Left cardiac atrium (tissue), 4 donors: ENCODE results near the gene TICAM1. TPM values are rescaled to one million over a fixed set of nuclear protein-coding genes. Genes with fewer than 3 reads are reported as not detected.
"Not testable (repeated sequence)": the region's sequence is repeated elsewhere in the genome, so short reads cannot be mapped to it uniquely, and the experiment has no call there.

Source experiments
- ATAC-seq, 2 donors: fragments of 200-7000 bp; cut with Tn5 transposase; one replicate each; pipeline ENCODE4 v1.9.1; 2020; ENCODE audit warnings: mild to moderate bottlenecking in 2 of 2, moderate library complexity in 2 of 2
- DNase-seq: peaks from one replicate; pipeline ENCODE4 v3.0.0-alpha.2; 2020
- intact Hi-C, 2 donors: fragments of 100-400 bp; cut with DNase I; formaldehyde crosslinking; loops; one replicate each; pipeline versions ENCODE4 v1.14.1 to v1.15.1; 2022 to 2023
- total RNA-seq, 2 donors: library from RNA; stranded (reverse); fragmentation: NEBNext Ultra II Directional; extraction: Animal tissue kit (Norgen Biotek cat#: 25700); gene quantifications; one replicate each; pipeline ENCODE4 v1.2.1, GENCODE V29; 2021
- donor health status: DM: no; HTN: yes; CAD: no.
- donor health status: DM: no; HTN: yes; CAD: no; lungs with severe emphysema.
- donor health status: DM: yes; HTN: yes; CAD: no.
- donor health status: Dilated cardiomyopathy.

TICAM1 gene
- total RNA-seq, 2 donors from 2014 or later = 6.9 to 8.0 TPM

- intact Hi-C loops = loop anchor here (5.0 to 10.0 kb wide), 2 partner anchors 100 to 217 kb away; no protein-coding TSS in a partner anchor
- DNase-seq (no peak), ATAC-seq (no peak)
Measured at GRCh38 chr19:4814625-4815425, 16.7 kb downstream of the TICAM1 start.

- intact Hi-C loops = loop anchor here (2.0 to 10.0 kb wide), 4 partner anchors 41 to 221 kb away; no protein-coding TSS in a partner anchor
- DNase-seq (peak; percentile 85), ATAC-seq (peak; percentile 40 to 58)
Measured at GRCh38 chr19:4811328-4812131, 20.0 kb downstream of the TICAM1 start.

- peak; percentile 48 for DNase-seq
- intact Hi-C loops = loop anchor here in 1 of 2 donors (5.0 kb wide), 1 partner anchor 45 kb away; no protein-coding TSS in a partner anchor
- ATAC-seq = peak; percentile 16 to 42
Measured at GRCh38 chr19:4807188-4807587, 24.3 kb downstream of the TICAM1 start.

- ATAC-seq (no peak), DNase-seq (no peak)
- intact Hi-C loops = loop anchor here in 1 of 2 donors (5.0 kb wide), 1 partner anchor 46 kb away; no protein-coding TSS in a partner anchor
Measured at GRCh38 chr19:4806384-4806783, 25.1 kb downstream of the TICAM1 start.

GRCh38 chr19:4805140-4805539, 26.4 kb downstream of the TICAM1 start:
- not testable (repeated sequence) for ATAC-seq, DNase-seq
- intact Hi-C loops = loop anchor here in 1 of 2 donors (5.0 kb wide), 1 partner anchor 47 kb away; no protein-coding TSS in a partner anchor

GRCh38 chr19:4803736-4804695, 27.5 kb downstream of the TICAM1 start:
- intact Hi-C loops = loop anchor here (1.0 to 5.0 kb wide), 2 partner anchors 72 kb away; no protein-coding TSS in a partner anchor

GRCh38 chr19:4802711-4803110, 28.8 kb downstream of the TICAM1 start:
- peak; percentile 53 for DNase-seq
- intact Hi-C loops = loop anchor here in 1 of 2 donors (5.0 kb wide), 1 partner anchor 70 kb away; no protein-coding TSS in a partner anchor
- ATAC-seq = peak; percentile 57 to 64

More at GRCh38 chr19:4803736-4804695, 27.5 kb downstream of the TICAM1 start:
- ATAC-seq (peak; percentile 69), DNase-seq (peak; percentile 67)

- ATAC-seq (no peak), DNase-seq (no peak)
- intact Hi-C loops = loop anchor here in 1 of 2 donors (5.0 kb wide), 1 partner anchor 69 kb away; no protein-coding TSS in a partner anchor
Measured at GRCh38 chr19:4801085-4801619, 30.4 kb downstream of the TICAM1 start.

- DNase-seq = no peak
- ATAC-seq = peak; percentile 24 to 50
- intact Hi-C loops = loop anchor here in 1 of 2 donors (5.0 kb wide), 1 partner anchor 68 kb away; no protein-coding TSS in a partner anchor
Measured at GRCh38 chr19:4800591-4801081, 30.9 kb downstream of the TICAM1 start.

- intact Hi-C loops = no loop called here
- DNase-seq (no peak), ATAC-seq (no peak)
Measured at GRCh38 chr19:4795400-4795799, 36.1 kb downstream of the TICAM1 start.

GRCh38 chr19:4794971-4795370, 36.5 kb downstream of the TICAM1 start:
- DNase-seq (no peak), ATAC-seq (no peak)
- intact Hi-C loops = no loop called here

GRCh38 chr19:4793278-4793677, 38.2 kb downstream of the TICAM1 start:
- ATAC-seq, DNase-seq, intact Hi-C loops: not testable (repeated sequence)

GRCh38 chr19:4792866-4793195, 38.7 kb downstream of the TICAM1 start:
- ATAC-seq, DNase-seq, intact Hi-C loops: not testable (repeated sequence)

- DNase-seq, intact Hi-C loops, ATAC-seq: not testable (repeated sequence)
Measured at GRCh38 chr19:4792019-4792865, 39.3 kb downstream of the TICAM1 start.

GRCh38 chr19:4791183-4792018, 40.1 kb downstream of the TICAM1 start, which contains the start of gene FEM1A:
FEM1A (plus strand) TSS chr19:4791734; CDS start chr19:4791855, 121 bp downstream.
- ATAC-seq (peak; percentile 99 to 100), DNase-seq (peak; percentile 100)
- intact Hi-C loops = no loop called here
